ENCODE measurements around the gene ARHGAP5. TPM values are rescaled to one million over a fixed set of nuclear protein-coding genes. Genes with fewer than 3 reads are reported as not detected.

Gene ARHGAP5
- total RNA-seq, 1 donor from 2014 or later: 73.8 TPM

- H3K36me3 Mint-ChIP-seq (ENCODE audit: unreplicated experiment): no peaks in the 10 kb centered on the region
- H3K9me3 Mint-ChIP-seq (ENCODE audit: unreplicated experiment): peaks cover 1% of the 10 kb centered on the region
- H3K27ac Mint-ChIP-seq (ENCODE audit: unreplicated experiment): no peak overlapping the region
Observed at GRCh38 chr14:32068708-32069107, 8.4 kb upstream of the ARHGAP5 start.

GRCh38 chr14:32070282-32070681 is 6.8 kb upstream of the ARHGAP5 start:
- Mint-ChIP-seq H3K4me3 (ENCODE audit: unreplicated experiment) (no peak overlapping the region), H3K36me3 (ENCODE audit: unreplicated experiment) (no peaks in the 10 kb centered on the region), H3K27me3 (ENCODE audit: unreplicated experiment) (no peaks in the 10 kb centered on the region), H3K27ac (ENCODE audit: unreplicated experiment) (no peak overlapping the region), H3K9me3 (ENCODE audit: unreplicated experiment) (no peaks in the 10 kb centered on the region), H3K4me1 (ENCODE audit: low read depth, unreplicated experiment) (no peaks in the 10 kb centered on the region)
- DNase-seq: no peak
- TF ChIP-seq CTCF (IDR thresholded peaks at IDR 0.05; ENCODE audit: partially characterized antibody, unreplicated experiment): peak; percentile 15

More at GRCh38 chr14:32068708-32069107, 8.4 kb upstream of the ARHGAP5 start:
- Mint-ChIP-seq H3K4me3 (ENCODE audit: unreplicated experiment) (no peak overlapping the region), H3K27me3 (ENCODE audit: unreplicated experiment) (no peaks in the 10 kb centered on the region), H3K4me1 (ENCODE audit: low read depth, unreplicated experiment) (no peaks in the 10 kb centered on the region)
- TF ChIP-seq CTCF (IDR thresholded peaks at IDR 0.05; ENCODE audit: partially characterized antibody, unreplicated experiment): no peak
- DNase-seq: no peak

- no peaks in the 10 kb centered on the region for H3K36me3 Mint-ChIP-seq (ENCODE audit: unreplicated experiment)
- H3K4me1 Mint-ChIP-seq (ENCODE audit: low read depth, unreplicated experiment): peaks cover 2% of the 10 kb centered on the region
- TF ChIP-seq CTCF (IDR thresholded peaks at IDR 0.05; ENCODE audit: partially characterized antibody, unreplicated experiment): no peak
- no peak overlapping the region for H3K27ac Mint-ChIP-seq (ENCODE audit: unreplicated experiment)
- H3K9me3 Mint-ChIP-seq (ENCODE audit: unreplicated experiment): peaks cover 4% of the 10 kb centered on the region
- H3K27me3 Mint-ChIP-seq (ENCODE audit: unreplicated experiment): peaks cover 5% of the 10 kb centered on the region
- no peak for DNase-seq
- no peak overlapping the region for H3K4me3 Mint-ChIP-seq (ENCODE audit: unreplicated experiment)
Observed at GRCh38 chr14:32072676-32073075, 4.4 kb upstream of the ARHGAP5 start.

GRCh38 chr14:32073537-32074189 is 3.4 kb upstream of the ARHGAP5 start:
- H3K4me1 Mint-ChIP-seq (ENCODE audit: low read depth, unreplicated experiment): peaks cover 2% of the 10 kb centered on the region
- H3K27ac Mint-ChIP-seq (ENCODE audit: unreplicated experiment): no peak overlapping the region
- no peaks in the 10 kb centered on the region for H3K36me3 Mint-ChIP-seq (ENCODE audit: unreplicated experiment)
- peak; percentile 79 for TF ChIP-seq CTCF (IDR thresholded peaks at IDR 0.05; ENCODE audit: partially characterized antibody, unreplicated experiment)
- peaks cover 8% of the 10 kb centered on the region for H3K27me3 Mint-ChIP-seq (ENCODE audit: unreplicated experiment)
- no peak overlapping the region for H3K4me3 Mint-ChIP-seq (ENCODE audit: unreplicated experiment)
- peaks cover 9% of the 10 kb centered on the region for H3K9me3 Mint-ChIP-seq (ENCODE audit: unreplicated experiment)
- no peak for DNase-seq

GRCh38 chr14:32074887-32075572 is 2.1 kb upstream of the ARHGAP5 start:
- Mint-ChIP-seq H3K4me1 (ENCODE audit: low read depth, unreplicated experiment) (peaks cover 9% of the 10 kb centered on the region), H3K36me3 (ENCODE audit: unreplicated experiment) (no peaks in the 10 kb centered on the region), H3K27ac (ENCODE audit: unreplicated experiment) (no peak overlapping the region), H3K9me3 (ENCODE audit: unreplicated experiment) (peaks cover 9% of the 10 kb centered on the region), H3K27me3 (ENCODE audit: unreplicated experiment) (peaks cover 8% of the 10 kb centered on the region), H3K4me3 (ENCODE audit: unreplicated experiment) (no peak overlapping the region)
- DNase-seq: no peak
- no peak for TF ChIP-seq CTCF (IDR thresholded peaks at IDR 0.05; ENCODE audit: partially characterized antibody, unreplicated experiment)

Data from glutamatergic neuron (in vitro differentiated cells).